GM18858 (cell line): ENCODE data around the gene RHOT1.
"Not testable (repeated sequence)": the region's sequence is repeated elsewhere in the genome, so short reads cannot be mapped to it uniquely, and the experiment has no call there.

Experiments
- ATAC-seq: cut with Tn5 transposase; IDR thresholded peaks from one replicate; pipeline ENCODE4 v1.9.1; 2021; ENCODE audit not compliant: unreplicated experiment

Gene RHOT1

GRCh38 chr17:32142038-32142856, at the start of gene RHOT1:
Gene RHOT1 (plus strand): TSS chr17:32142502. CDS start chr17:32142693, 191 bp downstream.
- ATAC-seq: peak; percentile 49

GRCh38 chr17:32099686-32100085, 42.6 kb upstream of the RHOT1 start:
- ATAC-seq: no peak

GRCh38 chr17:32100323-32100722, 42.0 kb upstream of the RHOT1 start:
- not testable (repeated sequence) for ATAC-seq

- ATAC-seq: no peak
Measured at GRCh38 chr17:32100971-32101631, 41.2 kb upstream of the RHOT1 start.

GRCh38 chr17:32102172-32102571, 40.1 kb upstream of the RHOT1 start:
- no peak for ATAC-seq

GRCh38 chr17:32102646-32103186, 39.6 kb upstream of the RHOT1 start:
- no peak for ATAC-seq

- no peak for ATAC-seq
Measured at GRCh38 chr17:32103476-32104113, 38.7 kb upstream of the RHOT1 start.

- no peak for ATAC-seq
Measured at GRCh38 chr17:32104158-32104557, 38.1 kb upstream of the RHOT1 start.

GRCh38 chr17:32106471-32106981, 35.8 kb upstream of the RHOT1 start:
- ATAC-seq: not testable (repeated sequence)

- ATAC-seq: not testable (repeated sequence)
Measured at GRCh38 chr17:32107194-32107593, 35.1 kb upstream of the RHOT1 start.

- no peak for ATAC-seq
Measured at GRCh38 chr17:32110596-32110995, 31.7 kb upstream of the RHOT1 start.

GRCh38 chr17:32111141-32111771, 31.0 kb upstream of the RHOT1 start:
- ATAC-seq: no peak

GRCh38 chr17:32112416-32112815, 29.9 kb upstream of the RHOT1 start:
- no peak for ATAC-seq

GRCh38 chr17:32114536-32114935, 27.8 kb upstream of the RHOT1 start:
- no peak for ATAC-seq

- ATAC-seq: not testable (repeated sequence)
Measured at GRCh38 chr17:32115546-32115945, 26.8 kb upstream of the RHOT1 start.

GRCh38 chr17:32116937-32117336, 25.4 kb upstream of the RHOT1 start:
- no peak for ATAC-seq

GRCh38 chr17:32117399-32117798, 24.9 kb upstream of the RHOT1 start:
- no peak for ATAC-seq

- ATAC-seq: not testable (repeated sequence)
Measured at GRCh38 chr17:32118088-32118487, 24.2 kb upstream of the RHOT1 start.

- no peak for ATAC-seq
Measured at GRCh38 chr17:32118835-32119234, 23.5 kb upstream of the RHOT1 start.

GRCh38 chr17:32120141-32120540, 22.2 kb upstream of the RHOT1 start:
- ATAC-seq: no peak

GRCh38 chr17:32120716-32121115, 21.6 kb upstream of the RHOT1 start:
- no peak for ATAC-seq
